Smooth muscle cell (in vitro differentiated cells): ENCODE measurements around the gene ANKDD1A. TPM values are rescaled to one million over a fixed set of nuclear protein-coding genes. Genes with fewer than 3 reads are reported as not detected.

ENCODE experiments used
- DNase-seq: peaks from one replicate; lab custom pipeline; 2025; ENCODE audit not compliant: unreplicated experiment; lab: John Stamatoyannopoulos, UW
- H2AFZ ChIP-seq: fragments of 200-600 bp; sonication (generic); 2 replicates; pipeline ENCODE4 v1.6.0; 2016; ENCODE audit warnings: antibody characterized with exemption, low read depth, mild to moderate bottlenecking
- H3F3A ChIP-seq: fragments of 200-600 bp; sonication (generic); 2 replicates; pipeline ENCODE4 v1.6.0; 2017; ENCODE audit warnings: antibody characterized with exemption, low read depth
- H3K27ac ChIP-seq: fragments of 200-600 bp; sonication (generic); 2 replicates; pipeline ENCODE4 v1.5.1; 2016; ENCODE audit warnings: low read depth, mild to moderate bottlenecking
- H3K27me3 ChIP-seq: fragments of 200-600 bp; sonication (generic); 2 replicates; pipeline ENCODE4 v1.6.1; 2016; ENCODE audit warnings: low read depth, mild to moderate bottlenecking
- H3K36me3 ChIP-seq: fragments of 200-600 bp; sonication (generic); 2 replicates; pipeline ENCODE4 v1.5.1; 2016; ENCODE audit warnings: low read depth
- H3K4me1 ChIP-seq: fragments of 200-600 bp; sonication (generic); 2 replicates; pipeline ENCODE4 v1.5.1; 2016; ENCODE audit warnings: low read depth
- H3K4me2 ChIP-seq: fragments of 200-600 bp; sonication (generic); 2 replicates; pipeline ENCODE4 v1.6.0; 2016; ENCODE audit warnings: mild to moderate bottlenecking
- H3K4me3 ChIP-seq: fragments of 200-600 bp; sonication (generic); 2 replicates; pipeline ENCODE4 v1.5.1; 2016; ENCODE audit warnings: mild to moderate bottlenecking
- H3K79me2 ChIP-seq: fragments of 200-600 bp; sonication (generic); 2 replicates; pipeline ENCODE4 v1.6.0; 2016; ENCODE audit warnings: low read depth, mild to moderate bottlenecking
- H3K9ac ChIP-seq: fragments of 200-600 bp; sonication (generic); 2 replicates; pipeline ENCODE4 v1.6.0; 2016; ENCODE audit warnings: low read depth
- H3K9me3 ChIP-seq: fragments of 200-600 bp; sonication (generic); replicated peaks from 2 replicates; pipeline ENCODE4 v1.5.1; 2016; ENCODE audit warnings: low read depth
- H4K20me1 ChIP-seq: fragments of 200-600 bp; sonication (generic); 2 replicates; pipeline ENCODE4 v1.6.0; 2016; ENCODE audit warnings: low read depth
- WGBS: methylation state at CpG from one replicate; pipeline ENCODE4 v1.1.7; 2016; ENCODE audit warnings: low lambda C conversion rate; 5-methylcytosine and 5-hydroxymethylcytosine counted together
- polyA plus RNA-seq: library from polyadenylated mRNA; unstranded; fragments of >200 nt; fragmentation: Nextera tagmentation; extraction: Ambion mirVana; gene quantifications from 2 replicates; pipeline ENCODE4 v1.2.1, GENCODE V29; 2016
- total RNA-seq: library from RNA; depleted of rRNA; stranded (reverse); fragments of >200 nt; gene quantifications from 2 replicates; pipeline ENCODE4 v1.2.3, GENCODE V29; 2014
- TF ChIP-seq, protein P1 (sequence below): fragments of 200-600 bp; sonication (generic); IDR thresholded peaks from 2 replicates; pipeline ENCODE4 v1.5.1; 2017; ENCODE audit warnings: borderline replicate concordance, mild to moderate bottlenecking, antibody characterized with exemption; ENCODE audit not compliant: insufficient read depth, poor library complexity, severe bottlenecking

Gene ANKDD1A
- total and polyA plus RNA-seq, 2 experiments from 2014 or later: 1.3 to 2.8 TPM

DNA sequence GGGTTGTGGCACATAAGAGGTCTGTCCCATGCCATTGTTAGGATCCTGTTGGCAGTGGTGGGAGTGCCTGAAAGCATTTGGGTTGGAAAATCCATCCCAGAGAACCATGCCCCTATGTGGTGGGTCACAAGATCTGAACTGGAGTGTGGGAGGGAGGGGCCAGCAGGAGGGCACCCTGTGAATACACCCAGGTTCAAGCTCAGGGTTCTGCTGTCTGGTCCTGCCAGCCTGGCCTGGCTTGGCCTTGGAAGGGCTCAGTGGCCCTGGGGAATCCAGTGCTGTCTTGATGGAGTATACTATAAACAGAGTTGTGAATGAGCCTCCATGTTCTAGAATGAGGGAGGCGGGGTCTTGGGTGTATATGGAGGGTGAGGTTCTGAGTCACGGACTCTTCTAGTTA is 11.8 kb downstream of the ANKDD1A start:
- no peaks in the 10 kb centered on the region for H3F3A ChIP-seq
- no peaks in the 10 kb centered on the region for H3K79me2 ChIP-seq
- no peak overlapping the region for H3K4me3 ChIP-seq
- 95% methylated on average over 2 of the region's 2 CpGs for WGBS
- no peak overlapping the region for H2AFZ ChIP-seq
- no peak overlapping the region for H3K27ac ChIP-seq
- H3K9me3 ChIP-seq: no peaks in the 10 kb centered on the region
- H3K9ac ChIP-seq: no peak overlapping the region
- no peak overlapping the region for H3K4me2 ChIP-seq
- no peaks in the 10 kb centered on the region for H3K4me1 ChIP-seq
- no peak for DNase-seq
- TF ChIP-seq, protein P1, sequence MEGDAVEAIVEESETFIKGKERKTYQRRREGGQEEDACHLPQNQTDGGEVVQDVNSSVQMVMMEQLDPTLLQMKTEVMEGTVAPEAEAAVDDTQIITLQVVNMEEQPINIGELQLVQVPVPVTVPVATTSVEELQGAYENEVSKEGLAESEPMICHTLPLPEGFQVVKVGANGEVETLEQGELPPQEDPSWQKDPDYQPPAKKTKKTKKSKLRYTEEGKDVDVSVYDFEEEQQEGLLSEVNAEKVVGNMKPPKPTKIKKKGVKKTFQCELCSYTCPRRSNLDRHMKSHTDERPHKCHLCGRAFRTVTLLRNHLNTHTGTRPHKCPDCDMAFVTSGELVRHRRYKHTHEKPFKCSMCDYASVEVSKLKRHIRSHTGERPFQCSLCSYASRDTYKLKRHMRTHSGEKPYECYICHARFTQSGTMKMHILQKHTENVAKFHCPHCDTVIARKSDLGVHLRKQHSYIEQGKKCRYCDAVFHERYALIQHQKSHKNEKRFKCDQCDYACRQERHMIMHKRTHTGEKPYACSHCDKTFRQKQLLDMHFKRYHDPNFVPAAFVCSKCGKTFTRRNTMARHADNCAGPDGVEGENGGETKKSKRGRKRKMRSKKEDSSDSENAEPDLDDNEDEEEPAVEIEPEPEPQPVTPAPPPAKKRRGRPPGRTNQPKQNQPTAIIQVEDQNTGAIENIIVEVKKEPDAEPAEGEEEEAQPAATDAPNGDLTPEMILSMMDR: no peak
- H4K20me1 ChIP-seq: no peaks in the 10 kb centered on the region
- H3K27me3 ChIP-seq: no peaks in the 10 kb centered on the region
- H3K36me3 ChIP-seq: no peaks in the 10 kb centered on the region

DNA sequence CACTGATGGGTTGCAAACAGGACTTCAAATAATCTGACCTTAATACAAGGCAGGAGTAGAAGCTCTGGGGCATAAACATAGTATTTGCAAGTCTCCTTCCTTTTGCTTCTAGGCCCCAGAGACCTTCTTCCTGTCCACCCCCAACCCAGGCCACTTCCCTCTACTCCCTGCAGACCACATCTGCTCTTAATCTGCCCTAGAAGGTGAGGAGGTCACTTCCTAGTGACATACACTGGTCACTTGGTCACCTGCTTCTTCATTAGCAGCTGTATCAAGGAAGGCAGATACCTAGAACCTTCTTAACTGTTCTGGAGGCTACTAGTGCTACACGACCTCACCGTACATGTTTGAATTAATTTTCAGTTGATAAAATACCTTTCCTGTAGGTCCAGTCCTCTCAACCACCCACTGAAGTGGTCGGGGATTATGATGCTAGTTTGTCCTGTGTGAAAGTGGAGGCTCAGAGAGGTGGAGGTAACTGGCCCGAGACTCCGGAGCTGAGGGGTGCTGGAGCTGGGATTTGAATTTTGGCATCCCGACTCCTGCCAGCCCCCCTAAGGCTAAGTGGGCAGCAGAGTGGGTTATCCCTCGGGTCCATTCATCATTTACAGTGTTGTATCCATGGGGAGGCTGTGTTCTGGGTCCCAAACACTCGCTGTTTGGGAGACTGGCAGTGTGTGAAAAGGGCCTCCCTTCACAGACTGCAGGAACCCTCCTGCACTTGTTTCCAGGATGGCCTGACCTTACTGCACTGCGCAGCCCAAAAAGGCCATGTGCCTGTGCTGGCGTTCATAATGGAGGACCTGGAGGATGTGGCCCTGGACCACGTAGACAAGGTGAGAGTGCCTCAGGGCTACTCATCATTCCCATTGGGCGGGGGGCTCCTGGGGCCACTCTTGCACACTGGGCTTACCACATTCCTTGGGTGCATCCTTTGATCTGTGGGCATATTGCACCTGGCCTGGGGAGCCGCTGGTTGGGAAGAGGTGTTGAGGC is 13.9 kb downstream of the ANKDD1A start:
- TF ChIP-seq, protein P1: no peak
- no peaks in the 10 kb centered on the region for H3K79me2 ChIP-seq
- no peak overlapping the region for H3K9ac ChIP-seq
- H4K20me1 ChIP-seq: no peaks in the 10 kb centered on the region
- no peaks in the 10 kb centered on the region for H3F3A ChIP-seq
- H3K27ac ChIP-seq: no peak overlapping the region
- no peaks in the 10 kb centered on the region for H3K4me1 ChIP-seq
- no peaks in the 10 kb centered on the region for H3K27me3 ChIP-seq
- H3K9me3 ChIP-seq: no peaks in the 10 kb centered on the region
- no peak overlapping the region for H2AFZ ChIP-seq
- H3K36me3 ChIP-seq: no peaks in the 10 kb centered on the region
- no peak overlapping the region for H3K4me3 ChIP-seq
- WGBS: 95% methylated on average over 13 of the region's 13 CpGs
- no peak overlapping the region for H3K4me2 ChIP-seq
- no peak for DNase-seq

DNA sequence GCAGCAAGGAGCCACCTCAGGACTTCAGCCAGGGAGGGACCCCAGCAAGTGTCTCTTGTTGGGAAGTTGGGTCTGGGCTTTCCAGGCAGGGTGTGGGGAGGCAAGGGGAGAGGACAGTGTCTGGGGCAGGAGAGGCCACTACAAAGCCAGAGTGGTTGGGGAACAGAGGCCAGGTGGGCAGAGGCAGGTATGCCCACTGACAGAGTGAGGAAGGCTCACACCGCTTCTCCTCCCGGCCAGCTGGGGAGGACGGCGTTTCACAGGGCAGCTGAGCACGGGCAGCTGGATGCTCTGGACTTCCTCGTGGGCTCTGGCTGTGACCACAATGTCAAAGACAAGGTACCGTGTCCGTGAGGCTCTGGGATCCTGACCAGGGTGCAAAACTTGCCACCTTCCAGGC is 15.0 kb downstream of the ANKDD1A start:
- no peaks in the 10 kb centered on the region for H3K27me3 ChIP-seq
- 95% methylated on average over 8 of the region's 8 CpGs for WGBS
- H4K20me1 ChIP-seq: no peaks in the 10 kb centered on the region
- no peak overlapping the region for H3K4me3 ChIP-seq
- no peak overlapping the region for H3K9ac ChIP-seq
- no peak overlapping the region for H3K27ac ChIP-seq
- TF ChIP-seq, protein P1: no peak
- no peak overlapping the region for H3K4me2 ChIP-seq
- H2AFZ ChIP-seq: no peak overlapping the region
- no peaks in the 10 kb centered on the region for H3K36me3 ChIP-seq
- no peaks in the 10 kb centered on the region for H3K79me2 ChIP-seq
- no peaks in the 10 kb centered on the region for H3F3A ChIP-seq
- no peak for DNase-seq
- no peaks in the 10 kb centered on the region for H3K9me3 ChIP-seq
- H3K4me1 ChIP-seq: no peaks in the 10 kb centered on the region
